Measurements from ENCODE around the gene AADAT. TPM values are rescaled to one million over a fixed set of nuclear protein-coding genes. Genes with fewer than 3 reads are reported as not detected.
"Not testable (repeated sequence)": the region's sequence is repeated elsewhere in the genome, so short reads cannot be mapped to it uniquely, and the experiment has no call there.

AADAT gene
- total RNA-seq, 2 donors from 2014 or later = not detected

DNA sequence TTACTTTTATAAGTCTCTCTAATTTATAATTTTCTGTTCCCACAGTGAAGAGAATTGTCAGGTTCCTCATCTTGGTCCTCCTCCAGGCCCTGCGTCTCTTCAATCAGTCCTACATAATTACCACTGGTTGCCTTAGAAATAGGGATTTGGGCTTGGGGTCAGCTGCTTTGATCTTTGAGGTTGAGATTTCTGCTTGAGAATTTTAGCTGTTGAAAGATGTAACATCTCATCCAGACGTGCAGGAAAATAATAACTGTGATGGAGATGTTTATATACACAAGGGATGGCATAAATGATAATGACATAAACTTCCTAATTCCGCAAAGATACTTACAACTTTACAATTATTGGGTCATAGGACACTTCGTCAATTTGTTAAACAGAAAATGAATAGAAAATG, 30.3 kb downstream of the AADAT start:
- Mint-ChIP-seq H3K4me1 (no peaks in the 10 kb centered on the region), H3K27ac (no peak overlapping the region), H3K9me3 (no peaks in the 10 kb centered on the region), H3K27me3 (peaks cover 18% of the 10 kb centered on the region), H3K36me3 (ENCODE audit: low read depth) (no peaks in the 10 kb centered on the region), H3K4me3 (no peak overlapping the region)
- no peak for ATAC-seq (replicated peaks)

DNA sequence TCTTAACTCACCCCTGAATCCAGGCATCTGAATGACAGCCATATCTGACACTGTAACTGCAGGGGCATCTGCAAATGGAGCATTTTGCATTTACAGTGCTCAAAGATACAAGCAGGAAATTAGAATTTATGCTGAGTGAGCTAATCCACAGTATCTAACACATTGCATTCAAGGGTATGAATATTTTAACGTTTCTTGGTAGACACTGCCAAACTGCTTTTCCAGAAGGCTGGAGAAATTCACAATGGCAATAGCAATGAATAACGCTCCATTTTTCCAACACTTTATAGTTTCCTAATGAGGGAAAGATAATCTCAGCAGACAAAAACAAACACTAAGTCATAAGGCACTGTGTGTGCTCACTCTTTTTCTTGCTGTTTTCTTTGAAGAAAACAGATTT, 30.9 kb downstream of the AADAT start:
- ATAC-seq (replicated peaks) = no peak
- no peaks in the 10 kb centered on the region for H3K4me1 Mint-ChIP-seq
- H3K27ac Mint-ChIP-seq = no peak overlapping the region
- no peak overlapping the region for H3K4me3 Mint-ChIP-seq
- peaks cover 18% of the 10 kb centered on the region for H3K27me3 Mint-ChIP-seq
- no peaks in the 10 kb centered on the region for H3K9me3 Mint-ChIP-seq
- H3K36me3 Mint-ChIP-seq (ENCODE audit: low read depth) = no peaks in the 10 kb centered on the region

DNA sequence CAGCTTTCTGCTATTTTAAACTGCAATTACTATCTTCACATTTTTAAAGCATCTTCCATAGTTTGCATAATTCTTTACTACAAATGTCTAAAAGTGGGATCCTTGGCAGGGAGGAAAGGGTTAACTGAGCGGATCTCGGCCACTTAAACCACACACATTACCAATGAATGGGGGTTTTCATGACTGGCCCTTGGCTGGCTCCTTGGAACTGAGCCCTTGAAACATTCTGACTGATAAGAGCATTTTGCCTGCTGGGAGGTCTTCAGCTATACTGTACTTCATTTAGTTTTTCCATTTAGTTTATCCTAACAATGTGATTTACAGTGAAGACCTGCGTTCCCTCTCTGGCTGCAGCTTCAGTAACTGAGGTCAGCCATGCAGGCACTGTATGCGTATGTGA, 31.9 kb downstream of the AADAT start:
- no peaks in the 10 kb centered on the region for H3K4me1 Mint-ChIP-seq
- H3K36me3 Mint-ChIP-seq (ENCODE audit: low read depth) = no peaks in the 10 kb centered on the region
- no peak overlapping the region for H3K4me3 Mint-ChIP-seq
- H3K27ac Mint-ChIP-seq = no peak overlapping the region
- H3K9me3 Mint-ChIP-seq = no peaks in the 10 kb centered on the region
- H3K27me3 Mint-ChIP-seq = peaks cover 14% of the 10 kb centered on the region
- no peak for ATAC-seq (replicated peaks)

DNA sequence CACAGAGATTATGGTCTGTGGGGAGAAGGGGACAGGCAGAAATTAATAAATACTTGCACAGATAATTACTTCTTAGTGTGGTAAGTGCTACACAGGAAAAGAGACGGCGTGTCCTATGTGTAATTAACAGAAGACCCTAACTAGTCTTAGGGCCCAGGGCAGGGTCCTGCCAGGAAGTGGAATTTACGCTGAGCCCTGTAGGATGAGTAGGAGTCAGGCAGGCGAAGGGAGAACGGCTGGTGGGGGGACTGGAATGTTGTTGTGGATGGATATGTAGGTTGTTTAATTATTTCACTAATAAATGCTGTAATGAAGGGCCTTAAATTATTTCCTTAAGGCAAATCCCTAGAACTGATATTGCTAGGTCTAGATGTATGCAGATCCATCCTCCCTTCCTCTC, 36.8 kb downstream of the AADAT start:
- H3K36me3 Mint-ChIP-seq (ENCODE audit: low read depth) = no peaks in the 10 kb centered on the region

DNA sequence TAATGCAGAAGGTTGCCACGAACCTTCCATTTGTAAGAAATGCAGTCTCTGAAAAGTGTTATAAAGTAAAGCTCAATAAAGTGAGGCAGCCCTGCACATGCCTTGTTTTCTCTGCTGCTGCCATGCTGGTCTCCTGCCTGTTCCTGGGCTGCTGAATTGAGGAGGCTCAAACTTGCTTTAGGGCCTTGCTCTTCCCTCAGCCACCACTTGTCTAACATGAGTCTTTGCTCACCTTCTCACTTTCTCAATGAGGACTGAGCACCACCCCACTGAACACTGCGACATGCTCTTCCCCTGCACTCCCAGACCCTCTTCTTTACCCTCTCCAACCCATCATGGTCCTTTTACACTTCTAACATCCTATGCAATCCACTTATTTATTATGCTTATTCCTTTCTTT, 38.4 kb downstream of the AADAT start:
- Mint-ChIP-seq H3K9me3 (no peaks in the 10 kb centered on the region), H3K36me3 (ENCODE audit: low read depth) (no peaks in the 10 kb centered on the region), H3K4me3 (no peak overlapping the region), H3K27ac (no peak overlapping the region), H3K4me1 (no peaks in the 10 kb centered on the region), H3K27me3 (peaks cover 7% of the 10 kb centered on the region)
- no peak for ATAC-seq (replicated peaks)

More for the DNA sequence above, 36.8 kb downstream of the AADAT start:
- Mint-ChIP-seq H3K4me3 (no peak overlapping the region), H3K9me3 (no peaks in the 10 kb centered on the region), H3K27ac (no peak overlapping the region), H3K4me1 (no peaks in the 10 kb centered on the region), H3K27me3 (peaks cover 7% of the 10 kb centered on the region)
- ATAC-seq (replicated peaks) = no peak

DNA sequence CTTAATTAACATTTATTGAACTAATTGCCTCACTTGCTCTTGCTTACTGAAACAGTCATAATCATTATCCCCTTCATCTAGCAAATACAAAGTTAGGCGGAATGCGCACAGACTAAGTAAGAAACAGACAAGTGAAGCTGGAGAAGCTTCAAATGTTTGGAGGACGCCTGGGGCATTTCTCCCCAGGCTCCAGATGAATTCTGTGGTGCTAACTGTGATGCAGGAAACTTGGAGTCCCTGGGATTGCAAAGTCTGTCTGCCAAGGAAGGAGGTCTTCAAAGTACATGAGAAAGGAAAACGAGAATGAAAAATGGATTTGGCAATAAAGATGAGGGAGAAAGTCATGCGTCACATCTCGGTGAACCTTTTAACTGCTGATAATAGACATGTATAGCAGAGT, 40.0 kb downstream of the AADAT start:
- H3K36me3 Mint-ChIP-seq (ENCODE audit: low read depth) = no peaks in the 10 kb centered on the region
- no peak for ATAC-seq (replicated peaks)
- H3K4me3 Mint-ChIP-seq = no peak overlapping the region
- H3K27ac Mint-ChIP-seq = no peak overlapping the region
- no peaks in the 10 kb centered on the region for H3K4me1 Mint-ChIP-seq
- no peaks in the 10 kb centered on the region for H3K9me3 Mint-ChIP-seq
- peaks cover 4% of the 10 kb centered on the region for H3K27me3 Mint-ChIP-seq

DNA sequence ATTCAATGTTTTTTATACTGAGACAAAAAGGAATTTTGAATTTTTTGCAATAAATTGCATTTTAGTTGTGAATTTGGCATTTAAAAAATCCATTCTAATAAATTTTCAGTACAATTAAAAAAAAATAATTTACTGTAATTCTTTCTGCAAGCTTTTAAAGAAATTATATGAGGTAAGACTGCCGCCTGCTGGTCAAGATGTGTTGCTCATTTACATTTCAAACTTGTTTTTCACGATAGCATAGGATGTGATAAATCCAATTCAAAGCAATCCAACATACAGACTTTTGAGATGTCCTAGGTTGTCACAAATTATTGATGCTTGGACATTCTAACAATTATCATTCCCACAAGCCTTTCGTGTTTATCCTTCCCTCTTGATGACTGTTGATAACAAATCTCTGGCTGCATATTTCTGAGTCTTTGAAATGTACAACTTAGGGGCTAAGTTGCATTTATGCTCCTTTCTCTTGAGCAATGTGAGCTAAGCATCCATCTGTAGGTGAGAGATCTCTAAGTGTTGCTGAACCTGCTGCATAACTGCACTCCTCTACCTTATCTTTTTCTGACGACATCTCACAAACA, 41.9 kb downstream of the AADAT start:
- Mint-ChIP-seq H3K4me1 (no peaks in the 10 kb centered on the region), H3K4me3 (no peak overlapping the region), H3K27me3 (peaks cover 2% of the 10 kb centered on the region)

DNA sequence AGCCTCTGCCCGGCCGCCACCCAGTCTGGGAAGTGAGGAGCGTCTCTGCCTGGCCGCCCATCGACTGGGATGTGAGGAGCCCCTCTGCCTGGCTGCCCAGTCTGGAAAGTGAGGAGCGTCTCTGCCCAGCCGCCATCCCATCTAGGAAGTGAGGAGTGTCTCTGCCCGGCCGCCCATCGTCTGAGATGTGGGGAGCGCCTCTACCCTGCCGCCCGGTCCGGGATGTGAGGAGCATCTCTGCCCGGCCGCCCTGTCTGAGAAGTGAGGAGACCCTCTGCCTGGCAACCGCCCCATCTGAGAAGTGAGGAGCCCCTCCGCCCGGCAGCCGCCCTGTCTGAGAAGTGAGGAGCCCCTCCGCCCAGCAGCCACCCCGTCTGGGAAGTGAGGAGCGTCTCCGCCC, 43.6 kb downstream of the AADAT start:
- not testable (repeated sequence) for H3K27ac Mint-ChIP-seq; H3K4me1 Mint-ChIP-seq; H3K4me3 Mint-ChIP-seq; H3K27me3 Mint-ChIP-seq; H3K9me3 Mint-ChIP-seq; ATAC-seq (replicated peaks); H3K36me3 Mint-ChIP-seq (ENCODE audit: low read depth)

More for the DNA sequence above, 41.9 kb downstream of the AADAT start:
- Mint-ChIP-seq H3K36me3 (ENCODE audit: low read depth) (no peaks in the 10 kb centered on the region), H3K27ac (no peak overlapping the region), H3K9me3 (no peaks in the 10 kb centered on the region)
- no peak for ATAC-seq (replicated peaks)

DNA sequence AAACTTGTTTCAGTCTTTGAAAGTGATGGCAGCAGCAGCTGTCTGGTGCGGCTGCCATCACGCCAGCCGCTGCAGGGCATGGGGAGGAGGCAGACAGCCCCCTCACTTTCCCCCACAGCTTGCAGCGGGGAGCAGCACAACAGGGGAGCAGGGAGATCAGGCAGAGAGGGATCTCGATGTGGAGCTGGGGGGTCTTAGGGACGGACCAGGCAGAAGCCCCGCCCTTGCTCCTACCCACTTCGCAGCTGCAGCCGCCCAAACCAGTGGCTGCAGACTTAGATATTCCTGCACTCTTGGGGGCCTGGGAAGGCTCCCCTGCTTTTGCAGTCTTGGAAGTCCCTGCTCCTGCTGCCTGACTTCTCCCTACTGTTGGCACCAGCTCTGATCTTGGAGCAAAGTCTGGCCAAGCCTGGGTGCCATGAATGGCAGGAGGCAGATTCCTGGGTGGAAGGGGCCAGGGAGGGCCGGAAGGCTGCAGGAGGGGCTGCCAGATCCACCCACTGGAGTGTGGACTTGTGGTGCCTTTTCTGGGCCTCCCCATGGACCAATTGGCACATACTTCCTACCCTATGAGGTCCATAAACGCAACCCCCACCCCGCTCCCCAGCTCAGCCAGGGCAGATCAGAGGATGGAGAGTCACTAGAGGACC, 49.6 kb downstream of the AADAT start:
- Mint-ChIP-seq H3K9me3 (no peaks in the 10 kb centered on the region), H3K27ac (no peak overlapping the region), H3K4me1 (no peaks in the 10 kb centered on the region), H3K27me3 (no peaks in the 10 kb centered on the region), H3K4me3 (no peak overlapping the region), H3K36me3 (ENCODE audit: low read depth) (no peaks in the 10 kb centered on the region)
- no peak for ATAC-seq (replicated peaks)

DNA sequence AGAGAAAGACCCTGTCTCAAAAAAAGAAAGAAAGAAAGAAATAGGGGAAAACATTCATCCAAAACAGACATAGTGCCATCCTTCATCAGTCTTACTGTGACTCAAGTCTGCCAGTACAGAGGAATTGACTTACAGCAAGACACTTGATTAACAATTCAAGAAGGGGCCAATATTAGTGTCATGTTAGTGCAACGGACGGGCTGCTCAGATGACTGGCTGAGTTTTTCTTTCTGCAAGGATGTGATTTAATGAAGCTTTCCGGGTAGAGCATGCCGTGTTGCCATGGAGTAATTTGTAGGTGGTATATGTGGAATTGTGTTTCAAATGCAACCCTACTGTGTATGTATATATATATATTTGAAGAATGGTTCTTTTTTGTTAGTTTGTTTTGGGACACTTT, 51.0 kb downstream of the AADAT start:
- H3K4me1 Mint-ChIP-seq = no peaks in the 10 kb centered on the region
- no peaks in the 10 kb centered on the region for H3K9me3 Mint-ChIP-seq
- ATAC-seq (replicated peaks) = no peak
- no peak overlapping the region for H3K4me3 Mint-ChIP-seq
- no peak overlapping the region for H3K27ac Mint-ChIP-seq
- H3K36me3 Mint-ChIP-seq (ENCODE audit: low read depth) = no peaks in the 10 kb centered on the region
- H3K27me3 Mint-ChIP-seq = no peaks in the 10 kb centered on the region

DNA sequence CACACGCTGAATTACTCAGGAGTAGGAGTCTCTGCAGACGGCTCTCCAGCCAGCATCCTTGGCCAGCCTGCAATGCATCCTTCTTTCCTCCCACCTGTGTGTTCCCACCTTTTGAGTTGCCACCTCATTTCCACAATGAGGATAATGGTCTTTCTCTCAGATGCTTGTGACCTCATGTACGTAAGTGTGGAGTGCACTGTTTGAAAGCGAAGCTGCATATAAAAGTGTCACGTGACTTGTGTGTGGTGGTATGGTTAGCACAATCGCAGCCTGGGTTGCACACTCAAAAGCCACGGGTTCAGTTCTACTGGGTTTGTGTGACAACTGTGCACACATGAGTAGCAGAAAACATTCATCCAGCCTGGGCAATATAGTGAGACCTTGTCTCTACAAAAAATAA, 51.5 kb downstream of the AADAT start:
- no peak for ATAC-seq (replicated peaks)
- Mint-ChIP-seq H3K9me3 (no peaks in the 10 kb centered on the region), H3K36me3 (ENCODE audit: low read depth) (no peaks in the 10 kb centered on the region), H3K4me1 (no peaks in the 10 kb centered on the region), H3K27ac (no peak overlapping the region), H3K27me3 (no peaks in the 10 kb centered on the region), H3K4me3 (no peak overlapping the region)

DNA sequence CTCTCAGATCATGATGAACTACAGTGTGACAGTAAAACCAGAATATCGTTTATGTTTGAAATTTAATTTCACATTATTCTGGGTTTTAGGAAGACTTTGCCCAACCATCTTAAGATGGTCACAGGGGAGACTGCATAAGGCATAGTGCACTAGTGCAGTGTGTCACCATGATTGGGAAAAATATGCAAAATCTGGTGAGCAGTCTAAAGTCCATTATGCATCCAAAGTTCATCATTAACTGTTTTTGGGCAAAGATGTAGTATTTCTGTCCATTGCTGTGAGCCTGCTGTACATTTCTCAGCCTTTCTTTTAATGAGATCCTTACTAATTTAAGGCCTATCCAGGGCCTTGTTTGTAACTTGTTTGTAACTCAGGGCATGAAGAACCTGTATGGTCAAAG, 52.3 kb downstream of the AADAT start:
- Mint-ChIP-seq H3K9me3 (no peaks in the 10 kb centered on the region), H3K36me3 (ENCODE audit: low read depth) (no peaks in the 10 kb centered on the region), H3K4me1 (no peaks in the 10 kb centered on the region), H3K27ac (no peak overlapping the region), H3K4me3 (no peak overlapping the region), H3K27me3 (no peaks in the 10 kb centered on the region)
- no peak for ATAC-seq (replicated peaks)

DNA sequence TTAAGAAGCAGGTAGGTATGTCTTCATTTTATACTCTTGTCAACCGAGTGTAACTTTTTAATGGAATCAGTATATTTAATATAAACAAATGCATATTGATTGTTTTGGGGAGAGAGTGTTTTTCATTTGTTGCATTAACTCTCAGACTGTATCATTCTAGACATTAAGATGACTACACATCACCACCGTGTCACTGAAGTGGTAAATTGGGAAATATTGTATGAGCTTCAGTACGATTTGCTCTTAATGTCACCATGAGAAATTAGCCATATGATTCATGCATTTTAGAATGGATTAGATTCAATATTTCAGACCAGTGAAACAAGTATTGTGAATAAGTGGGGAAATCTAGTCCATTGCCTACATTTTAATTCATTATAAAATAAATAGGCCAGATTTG, 53.9 kb downstream of the AADAT start:
- no peaks in the 10 kb centered on the region for H3K36me3 Mint-ChIP-seq (ENCODE audit: low read depth)
- no peak for ATAC-seq (replicated peaks)

DNA sequence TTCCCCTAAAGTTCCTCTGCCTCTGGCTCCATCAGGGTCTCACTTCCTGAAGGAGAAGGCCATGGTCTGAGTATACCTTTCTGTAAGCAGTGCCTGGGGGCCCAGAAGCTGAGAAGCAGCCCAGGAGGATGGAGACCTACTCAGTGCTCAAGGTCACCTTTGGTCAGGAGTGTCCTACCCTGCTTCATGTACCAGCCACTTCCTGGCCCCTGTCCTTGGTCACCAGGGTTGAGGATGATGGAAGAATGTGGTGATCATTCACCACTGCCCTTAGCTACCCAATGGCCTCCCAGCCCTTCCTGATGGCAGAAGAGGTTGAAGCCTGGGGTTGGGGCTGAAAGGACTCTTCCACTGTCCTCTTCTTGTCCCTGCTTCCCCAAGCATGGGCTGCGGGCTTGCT, 54.5 kb downstream of the AADAT start:
- Mint-ChIP-seq H3K36me3 (ENCODE audit: low read depth) (no peaks in the 10 kb centered on the region), H3K27ac (no peak overlapping the region), H3K4me3 (no peak overlapping the region), H3K4me1 (no peaks in the 10 kb centered on the region), H3K9me3 (no peaks in the 10 kb centered on the region), H3K27me3 (peaks cover 3% of the 10 kb centered on the region)
- ATAC-seq (replicated peaks) = no peak

More for the DNA sequence above, 53.9 kb downstream of the AADAT start:
- Mint-ChIP-seq H3K4me3 (no peak overlapping the region), H3K4me1 (no peaks in the 10 kb centered on the region), H3K9me3 (no peaks in the 10 kb centered on the region), H3K27me3 (peaks cover 3% of the 10 kb centered on the region), H3K27ac (no peak overlapping the region)

DNA sequence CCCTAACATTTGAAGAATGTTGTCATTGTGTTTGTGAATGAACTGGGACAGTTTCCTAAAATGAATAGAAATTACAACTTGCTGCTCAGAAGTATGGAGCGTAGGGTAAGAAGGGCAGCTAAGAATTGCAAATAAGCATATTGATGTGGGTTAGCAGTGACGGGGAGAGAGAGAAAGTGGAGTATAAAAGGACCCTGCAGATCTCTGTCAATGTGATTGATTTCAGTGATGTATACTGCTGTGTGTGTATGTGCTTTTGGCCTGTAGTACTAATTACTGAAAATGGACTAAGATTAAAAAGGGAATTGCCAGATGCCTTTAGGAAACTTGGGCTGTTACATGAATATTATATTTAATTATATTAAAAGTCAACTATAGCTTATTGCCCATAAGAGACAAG, 55.8 kb downstream of the AADAT start:
- no peak overlapping the region for H3K27ac Mint-ChIP-seq
- peaks cover 9% of the 10 kb centered on the region for H3K27me3 Mint-ChIP-seq
- no peak for ATAC-seq (replicated peaks)
- H3K4me3 Mint-ChIP-seq = no peak overlapping the region
- no peaks in the 10 kb centered on the region for H3K4me1 Mint-ChIP-seq
- no peaks in the 10 kb centered on the region for H3K9me3 Mint-ChIP-seq
- no peaks in the 10 kb centered on the region for H3K36me3 Mint-ChIP-seq (ENCODE audit: low read depth)

DNA sequence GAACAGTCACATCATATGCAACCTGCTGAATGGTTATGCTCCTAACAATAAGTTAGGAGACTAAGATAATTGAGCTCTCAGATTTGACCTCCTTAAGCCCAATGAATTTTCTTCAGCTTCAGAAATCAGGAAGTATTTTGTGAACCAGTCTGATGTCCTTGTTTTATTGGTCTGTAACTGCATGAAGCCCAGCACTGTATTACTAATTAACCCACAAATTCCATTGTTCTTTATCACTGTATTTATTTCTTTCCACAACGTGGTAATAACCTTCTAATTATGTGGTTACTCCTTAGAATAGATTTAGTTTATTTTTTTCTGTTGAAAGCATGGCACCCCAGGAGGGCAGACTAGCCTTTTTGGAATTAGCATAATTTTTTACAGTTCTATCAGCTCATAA, 59.6 kb downstream of the AADAT start:
- Mint-ChIP-seq H3K4me3 (no peak overlapping the region), H3K27ac (no peak overlapping the region), H3K27me3 (peaks cover 9% of the 10 kb centered on the region), H3K9me3 (no peaks in the 10 kb centered on the region), H3K4me1 (peaks cover 8% of the 10 kb centered on the region), H3K36me3 (ENCODE audit: low read depth) (peaks cover 4% of the 10 kb centered on the region)
- ATAC-seq (replicated peaks) = no peak
